K562 (cell line): ENCODE results near the gene TMED8.

Experiments
- CTCF ChIP-seq, 3 experiments: IDR thresholded peaks in 2 of 3; conservative IDR thresholded peaks in 1 of 3; 2 replicates each; pipeline ENCODE4 v1.5.1; 2011 to 2012; ENCODE audit warnings: low read length in 3 of 3, mild to moderate bottlenecking in 3 of 3, control low read depth in 2 of 3, improper control_type of control experiment in 1 of 3, inconsistent platforms in 1 of 3, low read depth in 1 of 3, mixed read lengths in 1 of 3, moderate library complexity in 1 of 3; ENCODE audit not compliant: insufficient read depth in 2 of 3
- EZH2 ChIP-seq: IDR thresholded peaks from 2 replicates; pipeline ENCODE4 v1.6.1; 2012; ENCODE audit warnings: low read depth, mild to moderate bottlenecking, inconsistent platforms, low read length, borderline replicate concordance
- FOSL1 ChIP-seq: fragments of 200-800 bp; sonication (Bioruptor generic); conservative IDR thresholded peaks from 2 replicates; pipeline ENCODE4 v1.6.1; 2016; ENCODE audit warnings: missing genetic modification characterization, missing compliant biosample characterization
- JUN ChIP-seq, 2 experiments: sonication (generic) in 1 of 2; formaldehyde crosslinking in 1 of 2; IDR thresholded peaks; 2 replicates each; pipeline versions ENCODE4 v1.6.1 to v1.8.0; 2012 to 2022; ENCODE audit warnings: borderline replicate concordance in 2 of 2, mild to moderate bottlenecking in 2 of 2, improper control_type of control experiment in 1 of 2, low read depth in 1 of 2, low read length in 1 of 2, missing genetic modification reagents in 1 of 2
- LEF1 ChIP-seq: fragments of 450-650 bp; IDR thresholded peaks from 2 replicates; pipeline ENCODE4 v1.6.1; 2016; ENCODE audit warnings: mild to moderate bottlenecking
- MED1 ChIP-seq: sonication (generic); formaldehyde crosslinking; IDR thresholded peaks from 2 replicates; pipeline ENCODE4 v1.8.1; 2023; ENCODE audit warnings: missing genetic modification reagents, borderline replicate concordance
- MYNN ChIP-seq, 2 experiments: sonication (generic); formaldehyde crosslinking in 1 of 2; IDR thresholded peaks; 2 replicates each; pipeline versions ENCODE4 v1.5.0 to v1.6.1; 2016 to 2020; ENCODE audit warnings: antibody characterized with exemption in 1 of 2, missing genetic modification reagents in 1 of 2
- SETDB1 ChIP-seq: IDR thresholded peaks from one replicate; pipeline ENCODE4 v1.6.1; 2012; ENCODE audit warnings: low read length, control low read depth, inconsistent platforms
- SRF ChIP-seq, 2 experiments: fragments of 250-450, 450-650 bp in 1 of 2; sonication (Bioruptor Pico) in 1 of 2; sonication (generic) in 1 of 2; formaldehyde crosslinking; IDR thresholded peaks; 2 replicates each; pipeline versions ENCODE4 v1.5.0 to v1.5.1; 2020 to 2022; ENCODE audit warnings: mild to moderate bottlenecking in 1 of 2, missing genetic modification reagents in 1 of 2
- SRSF1 ChIP-seq: fragments of 200-400 bp; formaldehyde crosslinking; IDR thresholded peaks from 2 replicates; pipeline ENCODE4 v1.6.1; 2017; ENCODE audit warnings: mild to moderate bottlenecking, low read depth, low read length, moderate library complexity
- YY1 ChIP-seq, 3 experiments: IDR thresholded peaks; 2 replicates each; pipeline ENCODE4 v1.6.1; 2011; ENCODE audit warnings: low read length in 2 of 3, mild to moderate bottlenecking in 2 of 3, moderate library complexity in 2 of 3, borderline replicate concordance in 1 of 3, control low read depth in 1 of 3, low read depth in 1 of 3; ENCODE audit not compliant: insufficient read depth in 3 of 3, insufficient replicate concordance in 2 of 3, control insufficient read depth in 1 of 3, insufficient read length in 1 of 3; ENCODE audit errors: extremely low read depth in 1 of 3
- ZEB2 ChIP-seq: fragments of 450-650 bp; IDR thresholded peaks from 2 replicates; pipeline ENCODE4 v1.6.1; 2016
- ZNF175 ChIP-seq: fragments of 200-800 bp; sonication (Bioruptor generic); IDR thresholded peaks from 2 replicates; pipeline ENCODE4 v1.6.1; 2016; ENCODE audit warnings: low read depth, mild to moderate bottlenecking, missing genetic modification characterization, missing compliant biosample characterization
- TF ChIP-seq, protein P1 (sequence below): sonication (generic); formaldehyde crosslinking; IDR thresholded peaks from 2 replicates; pipeline ENCODE4 v1.9.0; 2022; ENCODE audit warnings: mild to moderate bottlenecking, missing genetic modification reagents

- TF ChIP-seq EZH2 (no peak), MYNN (IDR thresholded peaks at IDR 0.05) (no peak), MYNN (CRISPR knock-in tag; IDR thresholded peaks at IDR 0.05) (no peak), CTCF (IDR thresholded peaks at IDR 0.05 in 2 of 3, conservative IDR thresholded peaks at IDR 0.05 in 1 of 3; ENCODE audit: insufficient read depth in 2 of 3, low read depth in 1 of 3, low read length in 3 of 3) (no peak), ZEB2 (no peak), SETDB1 (no peak), JUN (IDR thresholded peaks at IDR 0.05; ENCODE audit: borderline replicate concordance, low read depth, low read length) (no peak), JUN (CRISPR knock-in tag; IDR thresholded peaks at IDR 0.05; ENCODE audit: borderline replicate concordance) (no peak), YY1 (IDR thresholded peaks at IDR 0.05; ENCODE audit: borderline replicate concordance in 1 of 3, control insufficient read depth in 1 of 3, extremely low read depth in 1 of 3, insufficient read depth in 3 of 3, insufficient read length in 1 of 3, insufficient replicate concordance in 2 of 3, low read depth in 1 of 3, low read length in 2 of 3) (no peak), LEF1 (no peak), SRF (CRISPR knock-in tag; IDR thresholded peaks at IDR 0.05) (no peak), ZNF175 (no peak), MED1 (CRISPR knock-in tag) (no peak), SRSF1 (no peak), FOSL1 (tag) (no peak)
- TF ChIP-seq, protein P1, sequence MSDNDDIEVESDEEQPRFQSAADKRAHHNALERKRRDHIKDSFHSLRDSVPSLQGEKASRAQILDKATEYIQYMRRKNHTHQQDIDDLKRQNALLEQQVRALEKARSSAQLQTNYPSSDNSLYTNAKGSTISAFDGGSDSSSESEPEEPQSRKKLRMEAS (CRISPR knock-in tag) = no peak
Observed at GRCh38 chr14:77316195-77316505, 60.7 kb downstream of the TMED8 start.
